Daoy (cell line): ENCODE data around the gene BSG. TPM values are rescaled to one million over a fixed set of nuclear protein-coding genes. Genes with fewer than 3 reads are reported as not detected.
"Not testable (repeated sequence)": the region's sequence is repeated elsewhere in the genome, so short reads cannot be mapped to it uniquely, and the experiment has no call there.

ENCODE experiments used
- DNase-seq: peaks from one replicate; pipeline ENCODE4 v3.0.0-alpha.2; 2015; ENCODE audit warnings: low read depth
- total RNA-seq: library from RNA; depleted of rRNA; stranded (reverse); fragments of >200 nt; shearing (Covaris generic); gene quantifications from 2 replicates; pipeline ENCODE4 v1.2.3, GENCODE V29; 2014

Gene BSG
- total RNA-seq, 1 experiment from 2014 or later, result 501 TPM

DNA sequence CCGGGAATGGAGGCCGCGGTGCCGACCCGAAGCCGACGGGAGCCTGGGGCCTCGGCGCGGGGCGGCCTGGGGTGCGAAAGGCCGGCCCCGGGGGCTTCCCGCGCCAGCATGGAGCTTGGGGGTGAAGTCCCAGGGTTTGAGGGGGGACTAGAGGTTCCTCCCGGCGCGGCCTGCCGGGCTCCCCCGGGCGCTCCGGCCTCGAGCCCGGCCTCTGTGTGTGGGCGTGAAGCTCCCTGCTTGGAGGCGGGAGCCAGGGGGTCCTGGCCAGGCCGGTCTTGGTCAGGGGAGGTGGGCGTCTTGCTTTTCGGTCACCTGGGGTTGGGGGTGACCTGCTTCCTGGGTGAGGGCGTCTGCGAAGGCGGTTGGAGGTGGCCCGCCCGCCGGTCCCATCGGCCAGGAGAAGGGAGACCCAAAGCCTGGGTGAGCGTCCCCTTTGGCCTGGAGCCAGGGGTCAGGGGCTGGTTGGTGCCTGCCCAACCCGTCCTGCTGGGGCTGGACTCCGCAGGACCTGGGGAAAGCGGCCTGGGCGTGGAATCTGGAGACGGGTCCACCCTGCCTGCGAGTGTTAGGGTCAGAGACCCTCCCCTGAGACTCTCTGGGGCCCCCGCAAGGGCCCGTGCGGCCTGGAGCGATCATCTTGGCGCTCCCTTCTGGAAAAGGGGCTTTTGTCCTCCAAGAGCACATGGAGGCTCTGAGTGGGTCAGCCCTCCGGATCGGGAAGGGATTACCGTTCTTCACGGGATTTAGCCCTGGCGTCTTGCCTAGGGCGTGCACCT lies 535 bp downstream of the BSG start:
- DNase-seq, result peak; percentile 57

DNA sequence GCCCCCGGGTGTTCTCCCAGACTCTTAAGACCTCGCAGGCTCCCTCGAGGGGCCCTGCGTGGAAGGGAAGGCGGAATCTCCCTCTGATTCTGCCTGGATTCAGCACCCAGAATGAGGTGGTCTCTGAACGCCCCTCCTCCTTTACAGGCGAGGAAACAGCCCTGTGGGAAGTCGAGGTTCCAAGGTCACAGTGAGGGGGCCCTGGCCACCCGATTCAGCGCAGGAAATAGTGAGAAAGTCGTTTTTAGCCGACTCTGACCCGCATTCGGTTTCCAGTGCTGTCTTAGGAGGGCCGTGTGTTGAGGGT lies 1.1 kb downstream of the BSG start:
- no peak for DNase-seq

DNA sequence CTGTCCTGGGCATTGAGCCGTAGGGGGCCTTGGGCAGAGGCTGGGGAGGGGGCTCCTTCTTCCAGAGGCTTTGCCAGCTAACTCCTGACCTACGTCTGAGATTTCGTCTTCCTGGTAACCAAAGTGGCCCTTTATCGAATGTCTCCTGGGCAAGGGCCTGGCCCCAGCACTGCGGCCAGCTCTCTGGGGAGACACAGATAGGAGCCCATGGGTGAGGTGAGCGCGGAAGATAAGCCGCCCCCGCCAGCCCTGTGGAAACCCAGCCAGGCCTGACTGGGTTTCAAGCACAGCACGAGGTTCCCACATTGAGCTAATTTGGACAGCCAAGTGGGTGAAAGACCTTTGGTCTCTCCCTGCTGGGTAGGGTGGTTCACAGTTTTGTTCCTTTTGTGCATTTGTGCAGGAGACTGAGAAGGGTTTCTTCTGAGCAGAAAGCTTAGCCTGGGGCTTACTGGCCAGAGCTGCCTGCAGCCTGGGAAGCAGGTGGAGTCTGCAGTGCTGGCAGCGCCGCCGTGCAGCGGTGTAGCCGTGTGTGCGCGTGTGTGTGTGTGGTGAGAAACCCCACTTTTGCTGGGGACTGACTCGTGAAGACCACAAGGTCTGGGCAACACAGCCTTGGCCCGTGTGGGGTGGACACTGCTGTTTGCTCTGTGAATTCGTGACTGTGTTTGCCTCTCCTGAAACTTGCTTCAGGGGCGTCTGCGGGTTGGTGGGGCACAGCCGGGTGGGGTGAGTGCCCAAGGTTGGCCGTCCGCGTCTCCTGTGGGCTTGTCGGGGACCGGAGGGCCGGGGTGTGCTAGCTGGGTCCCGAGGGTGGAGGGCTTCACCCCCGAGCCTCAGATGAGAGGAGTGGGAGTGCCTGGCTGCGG lies 2.5 kb downstream of the BSG start:
- DNase-seq, result peak; percentile 57

DNA sequence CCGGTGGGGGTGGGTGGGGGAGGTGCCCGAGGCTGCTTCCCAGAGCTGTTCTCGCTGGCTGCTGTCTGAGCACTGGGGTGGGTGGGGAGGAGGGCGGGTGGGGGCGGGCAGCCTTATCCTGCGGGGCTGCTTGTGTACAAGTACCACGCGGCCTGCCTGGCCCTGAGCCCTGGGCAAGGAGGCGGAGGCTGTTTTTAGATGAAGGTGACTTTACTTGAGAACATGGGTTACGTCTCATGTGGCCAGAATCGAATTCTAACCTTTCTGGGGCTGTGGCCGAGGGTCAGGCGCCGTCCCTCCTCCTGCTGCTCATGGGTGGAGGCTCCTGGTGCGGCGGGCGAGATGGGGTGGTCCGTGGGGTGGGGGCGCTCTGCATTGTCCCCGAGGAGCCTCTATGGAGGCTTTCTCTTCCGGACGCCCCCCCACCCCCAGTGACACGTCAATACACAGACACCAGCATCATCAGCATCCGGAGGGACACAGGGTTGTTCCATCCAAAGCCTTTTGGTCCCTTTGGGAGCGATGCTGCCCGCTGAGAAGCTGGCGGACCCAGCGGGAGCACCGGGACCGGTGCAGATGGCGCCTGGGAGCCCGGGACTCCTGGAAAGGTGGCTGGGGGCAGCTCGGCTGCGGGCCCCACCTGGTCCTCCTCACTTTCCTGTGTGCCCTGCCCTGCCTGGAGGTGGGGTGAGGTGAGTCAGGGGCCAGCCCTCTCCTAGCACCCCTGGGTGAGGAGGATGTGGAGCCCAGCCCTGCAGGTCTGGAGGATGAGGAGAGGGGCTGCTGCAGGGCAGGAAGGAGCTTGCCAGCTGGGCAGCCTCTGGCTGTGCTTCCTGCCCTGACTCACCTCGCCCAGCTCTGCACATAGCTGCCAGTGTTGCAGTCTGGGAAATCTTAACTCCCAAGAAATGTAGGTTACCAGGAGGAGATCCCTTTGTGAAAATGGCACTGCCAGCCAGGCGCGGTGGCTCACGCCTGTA lies 3.4 kb downstream of the BSG start:
- DNase-seq, result peak; percentile 88

DNA sequence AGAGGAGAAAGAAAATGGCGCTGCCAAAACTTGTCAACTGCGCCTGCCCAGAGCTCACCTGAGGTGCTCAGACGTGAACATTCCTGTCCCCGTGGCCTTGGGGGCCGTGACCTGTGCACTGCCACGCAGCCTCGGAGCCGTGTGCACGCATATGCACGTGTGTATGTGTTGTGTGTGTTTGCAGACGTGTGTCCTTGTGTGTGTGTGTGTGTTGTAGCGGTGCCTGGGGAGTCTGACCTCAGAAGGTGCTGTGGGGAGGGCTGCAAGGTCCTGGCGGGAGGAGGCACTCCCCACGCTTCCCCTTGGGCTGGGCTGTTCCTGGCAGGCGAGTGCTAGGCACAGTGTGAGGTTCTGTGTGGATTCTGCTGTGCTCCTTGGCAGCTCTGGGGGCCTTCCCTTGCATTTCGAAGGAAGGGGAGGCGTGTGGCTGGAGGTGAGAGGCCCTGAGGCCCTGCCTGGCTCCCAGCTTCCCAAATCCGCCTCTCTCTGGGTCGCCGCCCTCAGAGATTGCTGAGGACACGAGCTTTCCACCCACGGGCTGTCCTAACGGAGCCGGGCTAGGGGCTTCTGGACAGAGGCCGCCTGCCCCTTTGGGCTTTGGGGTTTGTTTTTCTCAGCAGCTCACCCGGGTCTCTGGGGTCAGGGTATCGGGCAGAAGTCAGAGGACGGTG lies 4.5 kb downstream of the BSG start:
- DNase-seq, result no peak

DNA sequence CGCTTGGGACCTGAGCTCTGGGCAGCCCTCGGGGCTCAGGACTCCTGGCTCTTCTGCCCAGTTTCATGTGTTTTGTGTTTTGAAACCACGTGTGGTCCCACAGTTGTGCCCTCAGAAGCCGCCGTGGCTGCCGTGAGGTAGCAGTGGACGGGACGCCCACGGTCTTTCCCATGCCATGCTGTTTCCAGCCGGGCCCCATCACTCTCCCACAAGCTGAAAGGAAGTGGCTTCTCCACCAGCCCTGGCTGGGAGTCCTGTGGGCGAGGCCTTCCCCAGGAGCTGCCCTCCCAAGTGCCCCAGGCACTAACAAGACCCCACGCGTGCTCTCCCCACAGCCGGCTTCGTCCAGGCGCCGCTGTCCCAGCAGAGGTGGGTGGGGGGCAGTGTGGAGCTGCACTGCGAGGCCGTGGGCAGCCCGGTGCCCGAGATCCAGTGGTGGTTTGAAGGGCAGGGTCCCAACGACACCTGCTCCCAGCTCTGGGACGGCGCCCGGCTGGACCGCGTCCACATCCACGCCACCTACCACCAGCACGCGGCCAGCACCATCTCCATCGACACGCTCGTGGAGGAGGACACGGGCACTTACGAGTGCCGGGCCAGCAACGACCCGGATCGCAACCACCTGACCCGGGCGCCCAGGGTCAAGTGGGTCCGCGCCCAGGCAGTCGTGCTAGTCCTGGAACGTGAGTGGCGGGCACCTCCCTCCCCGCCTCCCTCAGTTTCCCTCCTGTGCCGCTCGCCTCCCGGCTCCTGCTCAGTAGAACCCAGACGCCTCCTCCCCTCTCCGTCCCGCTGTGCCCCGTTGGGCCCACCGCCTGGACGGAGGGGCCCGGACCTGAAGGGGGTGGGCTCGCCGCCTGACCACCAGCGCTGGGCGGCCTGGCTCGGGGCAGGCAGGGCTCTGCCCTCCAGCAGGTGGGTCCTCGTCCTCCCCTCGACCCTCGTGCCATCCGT lies 5.3 kb downstream of the BSG start:
- DNase-seq, result no peak

DNA sequence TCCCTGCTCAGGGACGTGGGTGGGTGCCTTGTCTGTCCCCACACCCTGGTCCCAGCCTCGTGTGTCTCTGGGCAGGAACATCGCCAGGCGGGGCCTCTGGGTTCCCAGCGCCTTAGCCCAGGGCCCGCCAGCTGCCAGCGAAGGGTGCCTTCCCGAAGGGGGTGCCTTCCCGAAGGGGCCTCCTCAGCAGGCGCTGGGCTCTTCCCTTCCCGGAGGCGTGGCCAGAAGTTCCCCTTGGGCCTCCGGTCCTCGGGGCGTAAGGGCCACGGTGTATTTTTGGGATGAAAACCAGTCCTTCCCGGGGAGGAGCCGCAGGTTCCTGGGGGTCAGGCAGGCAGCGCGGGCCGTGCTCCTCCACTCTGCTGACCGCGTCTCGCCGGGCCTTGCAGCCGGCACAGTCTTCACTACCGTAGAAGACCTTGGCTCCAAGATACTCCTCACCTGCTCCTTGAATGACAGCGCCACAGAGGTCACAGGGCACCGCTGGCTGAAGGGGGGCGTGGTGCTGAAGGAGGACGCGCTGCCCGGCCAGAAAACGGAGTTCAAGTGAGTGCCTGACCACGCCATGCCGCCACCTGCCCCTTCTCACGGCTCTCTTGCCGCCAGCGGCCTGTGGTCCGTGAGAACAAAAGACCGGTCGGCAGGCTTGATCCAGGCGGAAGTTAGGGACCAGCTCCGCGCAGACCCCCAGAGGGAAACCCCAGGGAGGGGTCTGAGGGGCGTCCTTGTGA lies 6.9 kb downstream of the BSG start:
- DNase-seq, result no peak

DNA sequence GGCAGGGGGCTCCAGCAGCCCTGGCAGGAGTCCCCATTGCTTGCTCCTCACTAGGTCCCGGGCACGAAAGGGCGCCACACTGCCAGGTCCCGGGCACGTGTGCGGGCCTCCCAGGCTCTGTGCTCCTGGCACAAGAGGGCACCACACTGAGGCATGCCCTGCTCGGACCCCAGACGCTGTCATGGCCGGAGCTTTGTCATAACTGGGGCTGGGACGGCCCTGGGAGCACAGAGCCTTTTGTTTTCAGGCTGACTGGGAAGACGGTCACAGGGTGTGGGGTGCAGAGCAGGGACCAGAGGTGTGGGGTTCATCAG lies 7.4 kb downstream of the BSG start:
- no peak for DNase-seq

DNA sequence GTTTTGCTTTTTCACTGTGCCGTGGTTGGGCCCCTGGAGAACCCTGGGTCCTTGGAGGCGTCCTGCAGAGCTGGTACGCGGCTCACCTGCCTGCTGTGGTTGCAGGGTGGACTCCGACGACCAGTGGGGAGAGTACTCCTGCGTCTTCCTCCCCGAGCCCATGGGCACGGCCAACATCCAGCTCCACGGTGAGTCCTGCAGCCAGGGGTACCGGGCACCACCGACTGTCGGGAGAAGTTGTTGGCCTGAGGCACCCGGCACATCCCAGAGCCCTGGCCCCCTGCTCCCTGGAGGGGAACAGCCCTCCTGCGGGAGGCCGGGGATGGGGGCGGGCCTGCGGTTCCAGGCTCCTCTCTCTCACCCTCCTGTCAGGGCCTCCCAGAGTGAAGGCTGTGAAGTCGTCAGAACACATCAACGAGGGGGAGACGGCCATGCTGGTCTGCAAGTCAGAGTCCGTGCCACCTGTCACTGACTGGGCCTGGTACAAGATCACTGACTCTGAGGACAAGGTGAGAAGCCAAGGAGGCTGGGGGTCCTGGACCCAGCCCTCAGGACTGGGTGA lies 8.0 kb downstream of the BSG start:
- DNase-seq, result no peak

DNA sequence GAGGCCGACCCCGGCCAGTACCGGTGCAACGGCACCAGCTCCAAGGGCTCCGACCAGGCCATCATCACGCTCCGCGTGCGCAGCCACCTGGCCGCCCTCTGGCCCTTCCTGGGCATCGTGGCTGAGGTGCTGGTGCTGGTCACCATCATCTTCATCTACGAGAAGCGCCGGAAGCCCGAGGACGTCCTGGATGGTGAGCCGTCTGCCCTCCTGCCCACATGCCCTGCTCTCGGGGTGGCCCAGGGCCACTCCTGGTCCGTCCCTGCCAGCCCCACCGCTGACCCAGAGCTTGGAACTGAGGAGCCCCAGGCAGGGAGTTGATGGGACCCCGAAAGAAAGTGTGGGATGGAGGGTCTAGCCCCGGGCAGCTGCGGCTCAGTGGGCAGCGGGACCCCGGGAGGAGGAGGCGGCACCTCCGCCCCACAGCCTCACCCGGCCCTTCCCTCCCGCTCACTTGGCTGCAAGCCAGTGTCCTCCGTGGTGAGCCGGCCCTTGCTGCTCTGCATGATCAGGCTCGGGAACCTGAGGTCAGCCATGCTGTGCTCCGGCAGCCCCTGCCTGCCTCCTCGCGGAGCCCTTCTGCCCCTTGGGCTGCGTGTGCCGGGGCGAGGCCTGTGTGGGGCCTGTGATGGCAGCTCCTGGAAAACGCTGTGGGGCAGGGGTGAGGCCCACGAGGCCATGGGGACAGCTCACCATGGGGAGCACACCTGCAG lies 9.2 kb downstream of the BSG start:
- no peak for DNase-seq

DNA sequence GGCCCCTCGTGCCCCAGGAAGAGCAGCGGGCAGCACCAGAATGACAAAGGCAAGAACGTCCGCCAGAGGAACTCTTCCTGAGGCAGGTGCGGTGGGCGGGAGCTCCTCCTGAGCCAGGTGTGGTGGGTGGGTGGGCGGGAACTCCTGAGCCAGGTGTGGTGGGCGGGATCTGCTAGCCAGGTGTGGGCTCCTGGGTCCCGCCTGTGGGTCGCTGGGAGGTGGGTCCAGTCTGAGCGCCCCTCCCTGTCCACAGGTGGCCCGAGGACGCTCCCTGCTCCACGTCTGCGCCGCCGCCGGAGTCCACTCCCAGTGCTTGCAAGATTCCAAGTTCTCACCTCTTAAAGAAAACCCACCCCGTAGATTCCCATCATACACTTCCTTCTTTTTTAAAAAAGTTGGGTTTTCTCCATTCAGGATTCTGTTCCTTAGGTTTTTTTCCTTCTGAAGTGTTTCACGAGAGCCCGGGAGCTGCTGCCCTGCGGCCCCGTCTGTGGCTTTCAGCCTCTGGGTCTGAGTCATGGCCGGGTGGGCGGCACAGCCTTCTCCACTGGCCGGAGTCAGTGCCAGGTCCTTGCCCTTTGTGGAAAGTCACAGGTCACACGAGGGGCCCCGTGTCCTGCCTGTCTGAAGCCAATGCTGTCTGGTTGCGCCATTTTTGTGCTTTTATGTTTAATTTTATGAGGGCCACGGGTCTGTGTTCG lies 10.3 kb downstream of the BSG start:
- DNase-seq, result no peak

DNA sequence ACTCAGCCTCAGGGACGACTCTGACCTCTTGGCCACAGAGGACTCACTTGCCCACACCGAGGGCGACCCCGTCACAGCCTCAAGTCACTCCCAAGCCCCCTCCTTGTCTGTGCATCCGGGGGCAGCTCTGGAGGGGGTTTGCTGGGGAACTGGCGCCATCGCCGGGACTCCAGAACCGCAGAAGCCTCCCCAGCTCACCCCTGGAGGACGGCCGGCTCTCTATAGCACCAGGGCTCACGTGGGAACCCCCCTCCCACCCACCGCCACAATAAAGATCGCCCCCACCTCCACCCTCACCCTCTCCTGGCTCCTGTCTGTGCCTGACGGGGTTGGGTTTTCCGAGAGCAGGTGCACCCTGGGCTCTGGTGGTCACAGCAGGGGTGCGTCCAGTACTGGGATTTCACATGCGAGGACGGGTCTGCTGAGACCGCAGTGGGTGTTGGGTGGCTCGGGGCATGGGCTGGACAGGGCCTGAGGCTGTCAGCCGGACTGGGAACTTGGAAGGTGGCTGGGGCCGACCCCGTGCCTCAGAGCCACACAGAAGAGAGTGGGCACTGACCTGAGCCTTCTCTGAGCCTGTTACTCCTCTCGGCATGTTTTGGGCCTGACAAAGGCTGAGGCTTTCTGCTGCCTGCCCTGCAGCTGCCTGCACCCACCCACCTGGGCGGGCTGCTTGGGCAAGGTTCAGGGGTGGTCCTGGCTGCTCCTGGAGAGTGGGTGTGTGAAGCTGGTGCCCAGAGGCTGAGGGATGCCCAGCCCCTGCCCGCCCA lies 11.0 kb downstream of the BSG start:
- no peak for DNase-seq

DNA sequence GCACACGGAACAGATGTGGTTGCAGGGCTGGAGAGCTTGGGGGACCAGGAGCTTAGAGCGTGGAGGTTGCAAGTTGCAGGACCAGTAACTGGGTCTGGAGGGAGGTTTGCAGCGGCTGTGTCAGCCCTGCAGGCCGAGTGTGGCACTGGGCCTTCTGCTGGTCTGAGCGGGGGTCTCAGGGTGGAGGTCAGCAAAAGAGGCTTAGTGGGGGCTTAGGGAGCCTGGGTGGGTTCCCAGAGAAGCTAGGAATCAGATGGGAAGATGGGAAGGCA lies 11.5 kb downstream of the BSG start:
- no peak for DNase-seq

DNA sequence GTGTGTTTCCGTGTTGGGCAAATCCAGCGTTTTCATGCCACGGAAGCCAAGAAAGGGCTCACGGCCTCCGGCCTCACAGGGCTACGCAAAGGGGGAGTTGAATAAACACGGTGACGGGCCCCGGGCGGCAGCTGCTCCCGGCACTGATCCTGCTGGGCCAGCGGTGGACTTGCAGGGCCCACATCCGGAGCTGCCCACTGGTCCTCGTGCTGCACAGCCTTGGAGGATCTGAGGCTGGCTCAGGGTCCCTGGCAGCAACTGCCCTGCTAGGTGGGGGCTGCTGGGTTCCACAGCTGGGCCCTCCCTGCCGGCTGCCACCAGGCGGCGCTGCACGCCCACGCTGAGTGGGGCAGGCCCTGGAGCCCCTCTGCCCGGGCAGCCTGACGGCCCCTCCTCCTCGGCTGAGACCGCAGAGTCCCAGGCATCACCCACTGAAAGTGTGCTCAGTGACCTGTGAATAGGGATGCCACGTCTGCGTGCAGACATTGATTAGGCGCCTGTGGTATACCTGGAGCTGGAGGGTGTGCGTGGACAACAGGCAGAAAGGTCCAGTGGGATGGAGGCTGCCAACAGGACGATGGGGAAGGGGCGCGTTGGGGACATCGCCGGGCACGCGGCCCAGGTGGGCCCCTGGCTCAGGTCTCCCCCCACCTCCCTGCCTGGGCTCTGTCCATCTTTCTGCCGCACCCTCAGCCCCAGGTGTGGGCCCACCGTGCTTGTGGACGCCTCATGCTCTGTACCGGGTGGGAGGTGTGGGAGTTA lies 12.0 kb downstream of the BSG start:
- DNase-seq, result peak; percentile 78

DNA sequence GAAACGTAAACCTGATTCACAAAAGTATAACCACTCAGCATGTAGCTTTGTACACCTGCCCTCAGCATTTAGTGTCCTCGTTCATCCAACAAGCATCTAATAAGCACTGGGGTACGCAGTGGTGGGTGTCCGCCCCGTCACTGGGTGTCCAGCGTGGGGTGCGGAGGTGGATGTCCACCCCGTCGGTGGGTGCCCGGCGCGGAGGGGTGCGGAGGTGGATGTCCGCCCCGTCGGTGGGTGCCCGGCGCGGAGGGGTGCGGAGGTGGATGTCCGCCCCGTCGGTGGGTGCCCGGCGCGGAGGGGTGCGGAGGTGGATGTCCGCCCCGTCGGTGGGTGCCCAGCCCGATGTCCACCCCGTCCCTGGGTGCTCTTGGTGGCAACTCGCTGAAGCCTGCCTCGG lies 12.8 kb downstream of the BSG start:
- DNase-seq, result not testable (repeated sequence)

DNA sequence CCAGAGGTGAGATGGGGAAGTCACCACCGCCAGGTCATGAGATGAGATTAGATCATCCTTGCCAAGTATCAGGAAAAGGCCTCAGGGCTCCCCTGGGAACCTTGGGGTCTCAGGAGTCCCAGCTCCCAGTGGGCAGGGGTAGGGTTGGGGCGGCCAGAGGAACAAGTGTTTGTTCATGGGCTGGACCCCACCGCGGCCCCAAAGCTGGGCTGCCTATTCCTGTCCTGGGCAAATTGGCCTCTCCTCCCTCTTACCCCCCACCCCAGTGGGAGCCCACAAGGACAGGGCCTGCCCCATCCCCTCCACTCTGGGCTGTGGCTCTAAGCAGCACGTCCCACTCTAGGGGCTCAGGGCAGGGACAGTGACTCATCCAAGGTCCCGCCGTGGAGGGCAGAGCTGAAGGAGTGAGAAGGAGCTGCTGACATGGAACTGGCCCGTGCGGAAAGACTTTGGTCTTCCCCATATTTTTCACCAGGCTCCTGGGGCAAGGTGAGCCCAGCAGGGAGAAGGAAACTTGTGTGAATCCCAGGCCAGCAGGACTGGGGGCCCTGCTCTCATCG lies 13.2 kb downstream of the BSG start:
- no peak for DNase-seq
